NCI-H146 treated with DMSO at 0.1 percent for 48 hours (cell line): ENCODE results near the gene ZNF571.

ENCODE experiments used
- DNase-seq: peaks from one replicate; lab custom pipeline; 2025; ENCODE audit not compliant: unreplicated experiment; lab: John Stamatoyannopoulos, UW

Gene ZNF571

GRCh38 chr19:37594304-37594981, at the start of gene ZNF571, which contains the start of gene ZNF540:
Gene ZNF571, minus strand, starts transcription at chr19:37594792. Its CDS starts 8,116 bp downstream, at chr19:37586676.
Gene ZNF540, plus strand, starts transcription at chr19:37594876. Its CDS starts 3,572 bp downstream, at chr19:37598448.
- DNase-seq: peak; percentile 92

- DNase-seq: no peak
Measured at GRCh38 chr19:37635076-37636056, 40.8 kb upstream of the ZNF571 start.

DNA sequence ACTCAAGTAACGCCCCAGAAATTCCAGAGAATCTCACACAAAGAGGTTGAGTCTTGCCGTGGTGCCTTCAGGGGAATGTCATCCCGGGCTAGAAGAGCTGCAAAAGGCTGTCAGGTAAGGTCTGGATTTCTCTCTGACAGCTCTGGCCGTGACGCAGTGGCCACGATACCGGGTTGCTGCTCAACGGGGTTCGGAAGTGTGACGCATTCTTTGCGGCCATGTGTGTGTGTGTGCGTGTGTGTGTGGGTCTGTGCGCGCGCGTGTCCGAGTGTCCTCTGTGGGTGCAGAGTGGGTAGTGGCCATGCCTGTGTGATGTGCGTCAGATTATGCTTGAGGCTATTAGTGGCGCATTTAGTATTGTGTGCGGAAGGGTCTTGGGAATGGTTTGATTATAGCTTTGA, 390 bp upstream of the ZNF571 start:
- peak; percentile 78 for DNase-seq

GRCh38 chr19:37593996-37594303, 642 bp downstream of the ZNF571 start:
- peak; percentile 41 for DNase-seq

DNA sequence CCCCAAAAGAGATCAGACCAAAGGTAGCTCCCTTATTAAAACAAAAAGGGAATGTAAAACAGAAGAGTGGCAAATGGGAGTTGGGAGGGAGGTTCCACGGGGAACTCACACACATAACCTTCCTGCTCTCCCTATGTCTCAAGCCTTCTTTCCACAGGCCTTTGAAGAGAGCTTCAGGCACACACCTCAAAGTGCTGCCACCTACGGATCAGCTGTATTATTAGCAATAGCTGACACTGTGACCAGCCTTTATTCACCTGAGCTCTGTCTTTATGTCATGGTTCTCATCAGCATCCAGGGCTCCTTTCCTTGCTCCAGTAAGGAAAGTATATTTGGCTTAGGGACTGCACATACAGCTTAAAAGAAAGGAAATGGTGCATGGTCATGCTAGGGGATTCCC, 11.3 kb downstream of the ZNF571 start:
- DNase-seq: no peak

DNA sequence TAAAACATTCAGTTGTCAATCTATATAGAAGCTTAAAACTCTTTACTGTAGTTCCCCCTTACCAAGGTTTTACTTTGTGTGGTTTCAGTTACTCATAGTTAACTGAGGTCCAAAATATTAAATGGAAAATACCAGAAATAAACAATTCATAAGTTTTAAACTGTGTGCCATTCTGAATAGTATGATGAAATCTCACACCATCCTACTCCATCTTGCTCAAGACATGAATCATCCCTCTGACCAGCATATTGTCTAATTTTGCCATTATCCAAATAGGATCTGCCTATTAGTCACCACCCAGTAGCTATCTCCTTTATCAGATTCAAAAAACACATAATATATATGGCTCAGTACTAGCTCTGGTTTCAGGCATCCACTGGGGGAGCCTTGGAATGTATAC, 22.4 kb downstream of the ZNF571 start:
- DNase-seq: no peak

DNA sequence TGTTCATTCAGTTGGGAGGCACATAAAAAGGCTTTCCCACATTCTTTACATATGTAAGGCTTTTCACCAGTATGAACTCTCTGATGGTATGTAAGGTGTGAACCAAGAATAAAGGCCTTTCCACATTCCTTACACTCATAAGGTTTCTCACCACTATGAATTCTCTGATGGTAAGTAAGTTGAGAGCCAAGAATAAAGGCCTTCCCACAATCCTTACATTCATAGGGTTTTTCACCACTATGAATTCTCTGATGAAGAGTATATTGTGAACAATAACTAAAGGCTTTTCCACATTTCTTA, 29.3 kb downstream of the ZNF571 start:
- DNase-seq: no peak

DNA sequence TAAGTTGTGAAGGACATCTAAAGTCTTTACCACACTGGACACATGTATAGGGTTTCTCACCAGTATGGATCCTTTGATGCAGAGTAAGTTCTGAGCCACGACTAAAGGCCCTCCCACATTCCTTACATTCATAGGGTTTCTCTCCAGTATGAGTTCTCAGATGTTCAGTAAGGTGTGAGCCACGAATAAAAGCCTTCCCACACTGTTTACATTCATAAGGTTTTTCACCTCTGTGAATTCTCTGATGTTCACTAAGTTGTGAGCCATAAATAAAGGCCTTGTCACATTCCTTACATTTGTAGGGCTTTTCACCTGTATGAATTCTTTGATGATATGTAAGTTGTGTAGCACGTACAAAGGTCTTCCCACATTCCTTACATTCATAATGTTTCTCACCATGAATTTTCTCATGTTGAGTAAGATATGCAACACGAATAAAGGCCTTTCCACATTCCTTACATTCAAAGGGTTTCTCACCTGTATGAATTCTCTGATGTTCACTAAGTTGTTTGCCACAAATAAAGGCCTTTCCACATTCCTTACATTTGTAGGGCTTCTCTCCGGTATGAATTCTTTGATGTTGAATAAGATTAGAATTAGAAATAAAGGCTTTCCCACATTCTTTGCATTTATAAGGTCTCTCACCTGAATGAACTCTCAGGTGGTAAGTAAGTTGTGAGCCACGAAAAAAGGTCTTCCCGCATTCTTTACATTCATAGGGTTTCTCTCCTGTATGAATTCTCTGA, 29.8 kb downstream of the ZNF571 start:
- DNase-seq: no peak

DNA sequence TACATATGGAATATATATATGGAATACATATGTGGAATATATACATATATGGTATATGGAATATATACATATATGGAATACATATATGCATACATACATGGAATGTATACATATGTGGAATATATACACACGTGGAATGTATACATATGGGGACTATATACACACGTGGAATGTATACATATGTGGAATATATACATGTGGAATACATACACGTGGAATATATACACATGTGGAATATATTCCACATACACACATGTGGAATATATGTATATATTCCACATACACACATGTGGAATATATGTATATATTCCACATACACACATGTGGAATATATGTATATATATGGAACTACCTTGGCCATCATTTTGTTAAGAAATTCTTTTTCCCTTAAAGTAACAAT, 31.1 kb downstream of the ZNF571 start:
- no peak for DNase-seq

DNA sequence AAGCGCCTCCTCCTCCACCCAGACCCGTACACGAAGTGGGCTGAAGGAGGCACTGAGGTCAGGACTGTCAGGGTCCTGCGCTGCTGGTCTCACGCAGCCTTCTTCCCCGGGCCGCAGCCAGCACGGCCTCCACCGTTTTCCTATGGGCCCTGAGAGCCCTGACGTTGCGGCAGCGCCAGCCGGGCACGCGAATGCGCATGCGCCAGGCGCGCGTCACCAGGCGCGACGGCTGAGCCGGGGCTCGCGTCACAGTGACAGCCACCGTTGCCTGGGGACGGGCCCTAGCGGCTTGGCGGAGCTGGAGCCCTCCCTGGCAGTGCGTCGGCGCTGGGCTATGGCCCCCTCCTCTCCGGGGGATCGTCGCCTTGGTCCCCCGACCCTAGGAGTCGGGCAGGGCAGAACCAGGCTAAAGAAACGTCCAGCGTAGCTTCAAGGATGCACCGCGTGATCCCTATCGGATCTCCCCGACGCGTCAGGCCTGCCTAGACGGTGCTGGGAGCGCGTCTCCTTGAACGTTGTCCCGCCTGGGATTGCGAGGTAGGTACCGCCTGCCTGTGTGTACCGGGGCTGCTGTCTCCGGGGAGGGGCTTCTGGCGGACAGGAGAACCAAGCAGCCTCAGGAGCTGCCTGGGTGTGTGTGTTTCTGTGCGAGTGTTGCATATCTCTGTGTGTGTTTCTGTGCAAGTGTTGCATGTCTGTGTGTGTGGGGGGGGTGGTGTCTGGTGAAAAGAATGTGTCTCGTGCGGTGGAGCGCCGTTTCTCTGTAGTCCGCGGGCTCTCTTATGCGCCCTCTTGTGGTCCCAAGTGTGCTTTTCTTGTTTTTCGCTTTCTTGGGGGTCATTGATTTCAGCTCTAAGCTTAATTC, 43.2 kb downstream of the ZNF571 start:
- DNase-seq: no peak

DNA sequence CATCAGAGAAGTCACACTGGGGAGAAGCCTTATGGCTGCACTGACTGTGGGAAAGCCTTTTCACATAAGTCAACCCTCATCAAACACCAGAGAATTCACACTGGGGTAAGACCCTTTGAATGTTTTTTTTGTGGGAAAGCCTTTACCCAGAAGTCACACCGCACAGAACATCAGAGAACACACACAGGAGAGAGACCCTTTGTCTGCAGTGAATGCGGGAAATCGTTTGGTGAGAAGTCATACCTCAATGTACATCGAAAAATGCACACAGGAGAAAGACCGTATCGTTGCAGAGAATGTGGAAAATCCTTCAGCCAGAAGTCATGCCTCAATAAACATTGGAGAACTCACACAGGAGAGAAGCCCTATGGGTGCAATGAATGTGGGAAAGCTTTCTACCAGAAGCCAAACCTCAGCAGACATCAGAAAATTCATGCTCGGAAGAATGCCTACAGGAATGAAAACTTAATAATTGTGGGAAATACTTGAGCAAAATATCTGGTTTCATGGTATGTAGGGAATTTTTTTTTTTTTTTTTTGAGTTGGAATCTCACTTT, 57.1 kb downstream of the ZNF571 start:
- DNase-seq: no peak

GRCh38 chr19:37519890-37520289, 74.7 kb downstream of the ZNF571 start:
- DNase-seq: no peak
